ENCODE measurements around the gene POLE2. TPM values are rescaled to one million over a fixed set of nuclear protein-coding genes. Genes with fewer than 3 reads are reported as not detected.

The POLE2 gene
- total RNA-seq, 1 experiment from 2014 or later, result 31.4 TPM

DNA sequence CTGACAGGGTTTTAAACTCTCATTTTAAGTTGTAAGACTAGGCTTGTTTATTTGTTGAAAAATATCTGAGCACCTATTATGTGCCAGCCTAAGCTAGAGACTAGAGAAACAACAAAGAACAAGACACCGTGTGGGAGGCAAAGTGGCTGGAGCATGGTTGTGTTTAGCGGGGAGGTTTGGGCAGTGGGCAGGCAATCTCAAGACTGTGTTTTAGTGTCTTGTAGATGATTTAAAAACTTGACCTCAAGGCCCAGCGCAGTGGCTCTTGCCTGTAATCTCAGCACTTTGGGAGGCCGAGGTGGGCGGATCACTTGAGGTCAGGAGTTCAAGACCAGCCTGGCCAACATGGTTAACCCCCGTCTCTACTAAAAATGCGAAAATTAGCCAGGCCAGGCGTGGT, 75.3 kb downstream of the POLE2 start:
- no peaks in the 10 kb centered on the region for H3K27me3 Mint-ChIP-seq (ENCODE audit: insufficient read depth, unreplicated experiment)
- ChIA-PET CTCF (no interaction called here), POLR2A (no interaction called here)
- Histone ChIP-seq H3K4me1 (peaks cover 8% of the 10 kb centered on the region; the same call in 1 of the 2 replicates), H3K27me3 (replicated peaks; ENCODE audit: control insufficient read depth, insufficient read depth, low read length) (no peaks in the 10 kb centered on the region), H3K36me3 (ENCODE audit: control insufficient read depth, insufficient read depth, low read length) (no peaks in the 10 kb centered on the region), H3K4me3 (ENCODE audit: low read depth, low read length) (no peak overlapping the region), H3K9me3 (no peaks in the 10 kb centered on the region)
- peaks cover 54% of the 10 kb centered on the region for H3K36me3 Mint-ChIP-seq (ENCODE audit: insufficient read depth, unreplicated experiment)
- H3K4me1 Mint-ChIP-seq (ENCODE audit: low read depth, unreplicated experiment), result peaks cover 6% of the 10 kb centered on the region
- H3K27ac Mint-ChIP-seq (ENCODE audit: unreplicated experiment), result no peak overlapping the region
- H3K9me3 Mint-ChIP-seq (ENCODE audit: unreplicated experiment), result no peaks in the 10 kb centered on the region
- BruUV-seq (replicated peaks), result no TSS peak
- TF ChIP-seq, protein P1, sequence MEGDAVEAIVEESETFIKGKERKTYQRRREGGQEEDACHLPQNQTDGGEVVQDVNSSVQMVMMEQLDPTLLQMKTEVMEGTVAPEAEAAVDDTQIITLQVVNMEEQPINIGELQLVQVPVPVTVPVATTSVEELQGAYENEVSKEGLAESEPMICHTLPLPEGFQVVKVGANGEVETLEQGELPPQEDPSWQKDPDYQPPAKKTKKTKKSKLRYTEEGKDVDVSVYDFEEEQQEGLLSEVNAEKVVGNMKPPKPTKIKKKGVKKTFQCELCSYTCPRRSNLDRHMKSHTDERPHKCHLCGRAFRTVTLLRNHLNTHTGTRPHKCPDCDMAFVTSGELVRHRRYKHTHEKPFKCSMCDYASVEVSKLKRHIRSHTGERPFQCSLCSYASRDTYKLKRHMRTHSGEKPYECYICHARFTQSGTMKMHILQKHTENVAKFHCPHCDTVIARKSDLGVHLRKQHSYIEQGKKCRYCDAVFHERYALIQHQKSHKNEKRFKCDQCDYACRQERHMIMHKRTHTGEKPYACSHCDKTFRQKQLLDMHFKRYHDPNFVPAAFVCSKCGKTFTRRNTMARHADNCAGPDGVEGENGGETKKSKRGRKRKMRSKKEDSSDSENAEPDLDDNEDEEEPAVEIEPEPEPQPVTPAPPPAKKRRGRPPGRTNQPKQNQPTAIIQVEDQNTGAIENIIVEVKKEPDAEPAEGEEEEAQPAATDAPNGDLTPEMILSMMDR (IDR thresholded peaks at IDR 0.05; ENCODE audit: insufficient read depth in 1 of 2, low read depth in 1 of 2, low read length in 1 of 2, severe bottlenecking in 1 of 2, unreplicated experiment in 1 of 2), result no peak
- intact Hi-C loops (cut with micrococcal nuclease; ENCODE audit: unreplicated experiment), result no loop called here
- DNase-seq, result no peak
- H3K4me3 Mint-ChIP-seq (ENCODE audit: unreplicated experiment), result no peak overlapping the region

DNA sequence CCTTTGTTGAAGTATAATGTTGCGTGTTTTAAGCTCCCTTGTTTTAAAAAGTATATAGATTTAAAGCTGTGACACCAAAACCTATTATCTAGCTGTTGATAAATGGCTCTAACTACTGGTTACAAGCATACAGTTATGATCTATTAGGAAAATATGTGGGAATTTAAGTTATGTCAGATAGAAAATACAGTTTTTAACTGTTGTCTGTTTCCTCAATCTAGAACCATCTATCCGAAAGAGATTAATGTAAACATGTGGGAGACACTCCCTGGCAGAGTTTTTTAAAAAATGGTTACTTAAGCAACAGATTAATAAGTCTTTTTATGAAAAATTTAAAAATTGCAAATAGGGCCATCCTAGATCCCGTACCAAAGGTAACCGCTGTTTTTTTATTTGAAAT, 75.8 kb downstream of the POLE2 start:
- Mint-ChIP-seq H3K27ac (ENCODE audit: unreplicated experiment) (no peak overlapping the region), H3K9me3 (ENCODE audit: unreplicated experiment) (no peaks in the 10 kb centered on the region), H3K36me3 (ENCODE audit: insufficient read depth, unreplicated experiment) (peaks cover 50% of the 10 kb centered on the region), H3K27me3 (ENCODE audit: insufficient read depth, unreplicated experiment) (no peaks in the 10 kb centered on the region), H3K4me3 (ENCODE audit: unreplicated experiment) (no peak overlapping the region), H3K4me1 (ENCODE audit: low read depth, unreplicated experiment) (peaks cover 2% of the 10 kb centered on the region)
- H3K9me3 ChIP-seq, result no peaks in the 10 kb centered on the region
- POLR2A ChIA-PET, result no interaction called here
- H3K36me3 ChIP-seq (ENCODE audit: control insufficient read depth, insufficient read depth, low read length), result no peaks in the 10 kb centered on the region
- intact Hi-C loops (cut with micrococcal nuclease; ENCODE audit: unreplicated experiment), result no loop called here
- no peak for DNase-seq
- peaks cover 4% of the 10 kb centered on the region; the same call in 1 of the 2 replicates for H3K4me1 ChIP-seq
- CTCF ChIA-PET, result no interaction called here
- TF ChIP-seq, protein P1 (IDR thresholded peaks at IDR 0.05; ENCODE audit: insufficient read depth in 1 of 2, low read depth in 1 of 2, low read length in 1 of 2, severe bottlenecking in 1 of 2, unreplicated experiment in 1 of 2), result no peak
- BruUV-seq (replicated peaks), result no TSS peak
- no peaks in the 10 kb centered on the region for H3K27me3 ChIP-seq (replicated peaks; ENCODE audit: control insufficient read depth, insufficient read depth, low read length)
- H3K4me3 ChIP-seq (ENCODE audit: low read depth, low read length), result no peak overlapping the region

DNA sequence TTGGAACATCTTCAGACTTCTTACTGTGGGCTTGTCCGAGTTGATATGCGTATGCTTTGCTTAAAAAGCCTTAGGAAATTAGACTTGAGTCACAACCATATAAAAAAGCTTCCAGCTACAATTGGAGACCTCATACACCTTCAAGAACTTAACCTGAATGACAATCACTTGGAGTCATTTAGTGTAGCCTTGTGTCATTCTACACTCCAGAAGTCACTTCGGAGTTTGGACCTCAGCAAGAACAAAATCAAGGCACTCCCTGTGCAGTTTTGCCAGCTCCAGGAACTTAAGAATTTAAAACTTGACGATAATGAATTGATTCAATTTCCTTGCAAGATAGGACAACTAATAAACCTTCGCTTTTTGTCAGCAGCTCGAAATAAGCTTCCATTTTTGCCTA, 80.4 kb downstream of the POLE2 start:
- intact Hi-C loops (cut with micrococcal nuclease; ENCODE audit: unreplicated experiment), result no loop called here
- ChIA-PET POLR2A (no interaction called here), CTCF (no interaction called here)
- Mint-ChIP-seq H3K9me3 (ENCODE audit: unreplicated experiment) (no peaks in the 10 kb centered on the region), H3K4me1 (ENCODE audit: low read depth, unreplicated experiment) (no peaks in the 10 kb centered on the region), H3K36me3 (ENCODE audit: insufficient read depth, unreplicated experiment) (peaks cover 54% of the 10 kb centered on the region), H3K27ac (ENCODE audit: unreplicated experiment) (no peak overlapping the region), H3K27me3 (ENCODE audit: insufficient read depth, unreplicated experiment) (no peaks in the 10 kb centered on the region), H3K4me3 (ENCODE audit: unreplicated experiment) (no peak overlapping the region)
- Histone ChIP-seq H3K27me3 (replicated peaks; ENCODE audit: control insufficient read depth, insufficient read depth, low read length) (no peaks in the 10 kb centered on the region), H3K36me3 (ENCODE audit: control insufficient read depth, insufficient read depth, low read length) (no peaks in the 10 kb centered on the region; the same call in 1 of the 2 replicates), H3K4me3 (ENCODE audit: low read depth, low read length) (no peak overlapping the region), H3K4me1 (no peaks in the 10 kb centered on the region), H3K9me3 (no peaks in the 10 kb centered on the region)
- no peak for DNase-seq
- no TSS peak for BruUV-seq (replicated peaks)
- TF ChIP-seq, protein P1 (IDR thresholded peaks at IDR 0.05; ENCODE audit: insufficient read depth in 1 of 2, low read depth in 1 of 2, low read length in 1 of 2, severe bottlenecking in 1 of 2, unreplicated experiment in 1 of 2), result no peak
